DMS53 (cell line): ENCODE results near the gene LHX3.
"Not testable (repeated sequence)": the region's sequence is repeated elsewhere in the genome, so short reads cannot be mapped to it uniquely, and the experiment has no call there.

Source experiments
- DNase-seq: peaks from one replicate; lab custom pipeline; 2025; lab: John Stamatoyannopoulos, UW

Gene LHX3

GRCh38 chr9:136241542-136241941 lies 36.6 kb upstream of the LHX3 start:
- DNase-seq, result no peak

GRCh38 chr9:136240941-136241340 lies 36.0 kb upstream of the LHX3 start:
- no peak for DNase-seq

GRCh38 chr9:136239983-136240330 lies 35.0 kb upstream of the LHX3 start:
- DNase-seq, result no peak

GRCh38 chr9:136239135-136239982 lies 34.4 kb upstream of the LHX3 start:
- DNase-seq, result no peak

- DNase-seq, result no peak
Measured at GRCh38 chr9:136238342-136238732, 33.4 kb upstream of the LHX3 start.

GRCh38 chr9:136237486-136238341 lies 32.8 kb upstream of the LHX3 start:
- DNase-seq, result no peak

GRCh38 chr9:136236471-136237410 lies 31.8 kb upstream of the LHX3 start:
- DNase-seq, result not testable (repeated sequence)

GRCh38 chr9:136235709-136236455 lies 31.0 kb upstream of the LHX3 start:
- no peak for DNase-seq

GRCh38 chr9:136235171-136235570 lies 30.2 kb upstream of the LHX3 start:
- no peak for DNase-seq

GRCh38 chr9:136234597-136234996 lies 29.7 kb upstream of the LHX3 start:
- no peak for DNase-seq

GRCh38 chr9:136233868-136234267 lies 28.9 kb upstream of the LHX3 start:
- DNase-seq, result no peak

- no peak for DNase-seq
Measured at GRCh38 chr9:136233411-136233810, 28.5 kb upstream of the LHX3 start.

- peak; percentile 23 for DNase-seq
Measured at GRCh38 chr9:136232969-136233368, 28.0 kb upstream of the LHX3 start.

GRCh38 chr9:136231478-136232297 lies 26.8 kb upstream of the LHX3 start:
- no peak for DNase-seq

GRCh38 chr9:136230773-136231172 lies 25.8 kb upstream of the LHX3 start:
- DNase-seq, result no peak

- DNase-seq, result no peak
Measured at GRCh38 chr9:136230365-136230764, 25.4 kb upstream of the LHX3 start.

GRCh38 chr9:136229096-136230065 lies 24.5 kb upstream of the LHX3 start:
- no peak for DNase-seq

- peak; percentile 30 for DNase-seq
Measured at GRCh38 chr9:136228107-136228875, 23.4 kb upstream of the LHX3 start.
